Measurements from ENCODE around the gene RASGRP1.
A peak's percentile ranks its signal among the peaks of the same experiment; 100 is the strongest.

Gene RASGRP1

DNA sequence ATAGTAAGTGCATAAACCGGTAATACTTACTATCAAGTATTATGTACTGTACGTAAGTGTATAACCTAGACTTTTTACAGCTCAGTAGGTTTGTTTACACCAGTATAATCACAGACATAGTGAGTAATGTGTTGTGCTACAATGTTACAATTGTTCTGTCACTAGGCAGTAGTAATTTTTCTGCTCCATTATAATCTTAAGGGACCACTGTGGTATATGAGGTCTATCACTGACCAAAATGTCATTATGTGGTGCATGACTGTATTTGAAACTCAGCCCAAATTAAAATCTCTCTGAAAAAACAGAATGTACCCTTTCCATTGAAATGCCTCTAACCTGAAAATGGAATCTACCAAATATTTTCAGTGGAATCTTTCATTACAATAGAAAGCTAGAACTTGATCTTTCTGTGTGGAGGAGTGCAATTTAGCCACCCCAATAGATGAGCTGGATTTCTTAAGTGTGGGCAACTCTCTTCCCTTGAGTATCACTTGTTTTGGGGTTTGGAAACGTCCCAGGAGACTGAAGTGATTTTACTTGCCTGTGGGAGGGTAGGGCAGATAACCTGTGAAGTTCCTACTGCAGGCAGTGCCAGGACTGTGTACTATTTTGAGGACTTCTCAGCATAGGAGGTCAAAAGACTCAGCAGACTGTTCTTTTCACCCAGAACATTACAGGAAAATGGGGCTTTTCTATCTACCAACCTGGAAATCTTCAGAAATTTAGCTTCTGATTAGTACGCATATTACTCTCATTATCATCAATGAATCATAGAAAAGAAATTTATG lies 59.7 kb downstream of the RASGRP1 start:
- DNase-seq (ENCODE audit: low read depth), result no peak

- DNase-seq (ENCODE audit: low read depth), result no peak
Measured at GRCh38 chr15:38503496-38503895, 61.1 kb downstream of the RASGRP1 start.

GRCh38 chr15:38499651-38500050 lies 65.0 kb downstream of the RASGRP1 start:
- no peak for DNase-seq (ENCODE audit: low read depth)

DNA sequence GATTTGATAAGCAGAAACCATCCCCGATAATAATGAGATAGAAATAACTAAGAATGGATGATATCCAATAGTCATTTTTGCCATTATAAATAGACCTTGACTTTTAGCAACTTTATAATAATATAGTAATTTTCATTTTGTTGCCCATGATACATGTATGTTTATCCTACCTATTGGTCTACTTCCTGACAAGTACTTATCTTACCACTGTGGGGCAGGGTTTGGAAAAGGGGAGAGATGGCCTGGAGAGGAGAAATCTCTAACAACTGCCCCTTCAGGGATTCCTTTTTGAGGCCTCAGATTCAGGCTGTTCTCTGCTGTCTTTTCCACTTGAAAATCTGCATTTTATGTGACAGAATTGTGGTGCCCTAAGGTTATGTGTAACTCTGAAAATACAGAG lies 68.5 kb downstream of the RASGRP1 start:
- no peak for DNase-seq (ENCODE audit: low read depth)

- DNase-seq (ENCODE audit: low read depth), result no peak
Measured at GRCh38 chr15:38490242-38490922, 74.2 kb downstream of the RASGRP1 start.

DNA sequence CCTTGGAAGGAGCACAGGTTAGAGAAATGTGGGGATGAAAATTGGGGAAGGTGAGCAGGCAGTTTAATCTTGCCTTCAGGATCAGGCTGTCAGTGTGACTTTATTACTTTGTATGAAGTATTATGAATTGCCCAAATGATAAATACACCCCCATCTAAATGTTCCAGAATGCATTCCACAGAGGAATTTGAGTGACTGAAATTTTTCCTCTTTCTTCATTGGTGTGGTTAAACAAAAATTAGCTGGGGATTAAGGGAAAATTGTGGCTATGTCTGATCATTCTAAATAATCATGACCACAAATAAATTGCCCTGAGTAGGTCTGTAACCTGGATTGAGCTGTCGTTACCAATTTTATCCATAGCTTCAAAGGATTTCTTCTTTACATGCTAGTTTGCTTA lies 77.2 kb downstream of the RASGRP1 start:
- DNase-seq (ENCODE audit: low read depth), result no peak

DNA sequence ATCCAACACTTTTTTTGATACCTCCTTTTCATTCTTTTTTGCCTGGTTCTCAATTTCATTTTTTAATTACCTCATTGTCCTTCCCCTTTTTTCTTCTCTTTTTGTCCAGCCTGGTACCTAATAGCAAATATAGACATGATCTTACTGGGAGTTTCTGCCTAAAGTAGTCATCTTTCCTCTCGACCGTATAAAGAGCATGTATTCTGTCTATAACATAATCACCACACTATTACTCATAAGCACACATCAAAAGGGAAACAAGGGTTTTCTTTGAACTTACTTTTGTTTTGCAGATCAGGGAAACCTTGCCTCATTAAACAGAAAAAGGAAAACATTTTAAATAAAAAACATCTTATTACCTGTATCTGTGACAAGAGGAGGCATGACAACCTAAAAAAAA lies 77.7 kb downstream of the RASGRP1 start:
- no peak for DNase-seq (ENCODE audit: low read depth)

DNA sequence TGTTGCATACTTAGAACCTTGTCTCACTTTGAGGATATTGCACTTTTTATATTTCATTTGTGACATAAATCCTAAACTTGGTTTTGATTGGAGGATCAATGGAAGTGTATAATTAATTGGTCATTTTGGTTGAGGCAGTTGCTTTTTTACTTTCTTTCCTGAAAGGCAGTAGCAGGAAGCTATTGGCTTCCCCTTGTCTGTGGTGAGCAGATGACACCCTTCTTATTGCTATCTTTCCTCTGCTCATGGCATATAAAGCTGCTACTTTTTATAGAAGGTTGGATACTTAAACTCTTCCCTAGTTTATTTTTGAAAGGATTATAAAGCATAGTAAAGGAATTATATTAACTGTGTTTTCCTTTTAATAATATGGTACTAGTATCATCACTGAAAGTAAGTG lies 82.0 kb downstream of the RASGRP1 start:
- no peak for DNase-seq (ENCODE audit: low read depth)

DNA sequence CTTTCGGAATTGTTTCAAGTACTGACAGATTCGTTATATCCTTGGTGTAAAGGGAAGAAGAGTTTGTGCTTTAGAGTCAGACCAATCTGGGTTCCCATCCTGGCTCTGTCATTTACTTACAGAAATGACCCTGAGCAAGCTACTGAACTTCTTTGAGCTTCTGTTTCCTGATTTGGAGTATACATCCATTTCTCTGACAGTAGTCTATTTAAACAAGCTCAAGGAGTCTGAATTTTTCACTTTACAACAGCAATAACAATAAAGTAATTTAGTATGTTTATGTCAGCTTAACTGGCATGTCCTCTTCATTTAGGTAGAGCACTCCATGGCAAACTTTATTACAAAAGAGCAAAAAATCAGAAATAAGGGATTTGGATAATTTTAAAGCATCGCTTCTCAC lies 82.9 kb downstream of the RASGRP1 start:
- no peak for DNase-seq (ENCODE audit: low read depth)

DNA sequence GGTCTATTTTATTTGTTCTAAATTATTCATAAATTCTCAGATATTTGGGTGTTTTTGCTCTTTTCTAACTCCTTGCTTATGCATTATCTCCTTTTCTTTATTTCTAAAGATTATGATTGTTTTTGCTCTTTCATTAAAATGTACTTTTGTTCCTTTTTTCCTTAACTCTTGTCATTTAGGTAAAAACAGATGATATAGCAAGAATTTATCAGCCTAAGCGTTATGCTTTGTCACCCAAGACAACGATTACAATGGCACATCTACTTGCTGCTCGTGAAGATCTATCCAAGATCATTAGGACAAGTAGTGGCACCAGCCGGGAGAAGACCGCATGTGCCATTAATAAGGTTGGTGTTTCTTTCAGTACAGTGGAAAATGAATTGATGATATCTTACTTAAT lies 83.5 kb downstream of the RASGRP1 start:
- no peak for DNase-seq (ENCODE audit: low read depth)

DNA sequence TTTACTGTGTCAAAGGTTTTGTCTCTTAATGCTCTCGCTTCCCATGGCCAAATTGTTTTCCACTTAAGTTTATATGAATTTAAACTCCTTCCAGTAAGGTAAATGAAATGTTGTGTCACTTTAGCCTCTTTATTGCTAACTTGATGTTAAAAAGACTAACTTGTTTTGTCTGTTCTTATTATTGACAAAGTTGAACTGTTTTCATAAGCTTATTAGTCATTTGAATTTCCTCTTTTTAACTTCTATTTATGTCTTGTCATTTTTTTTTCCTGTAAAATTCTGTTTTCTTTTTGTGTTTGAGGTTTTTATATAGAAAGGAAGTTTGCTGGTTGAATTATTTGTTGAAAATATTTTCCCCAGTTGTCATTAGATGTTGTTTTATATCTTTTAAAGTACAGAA lies 84.9 kb downstream of the RASGRP1 start:
- DNase-seq (ENCODE audit: low read depth), result no peak

DNA sequence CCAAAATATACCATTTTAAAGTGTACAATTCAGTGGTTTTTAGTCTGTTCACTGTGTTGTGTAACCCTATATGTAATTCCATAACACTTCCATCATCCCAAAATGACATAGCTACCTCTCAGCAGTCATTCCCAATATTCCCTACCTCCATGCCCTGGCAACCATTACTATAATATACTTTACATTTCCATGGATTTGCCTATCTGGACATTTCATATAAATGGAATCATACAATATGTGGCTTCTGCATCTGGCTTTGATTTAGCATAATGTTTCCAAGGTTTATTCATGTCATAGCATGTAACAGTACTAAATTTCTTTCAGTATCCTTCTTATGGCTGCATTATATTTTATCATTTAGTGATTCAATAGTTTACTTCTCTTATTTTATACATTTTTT lies 85.3 kb downstream of the RASGRP1 start:
- DNase-seq (ENCODE audit: low read depth), result no peak

DNA sequence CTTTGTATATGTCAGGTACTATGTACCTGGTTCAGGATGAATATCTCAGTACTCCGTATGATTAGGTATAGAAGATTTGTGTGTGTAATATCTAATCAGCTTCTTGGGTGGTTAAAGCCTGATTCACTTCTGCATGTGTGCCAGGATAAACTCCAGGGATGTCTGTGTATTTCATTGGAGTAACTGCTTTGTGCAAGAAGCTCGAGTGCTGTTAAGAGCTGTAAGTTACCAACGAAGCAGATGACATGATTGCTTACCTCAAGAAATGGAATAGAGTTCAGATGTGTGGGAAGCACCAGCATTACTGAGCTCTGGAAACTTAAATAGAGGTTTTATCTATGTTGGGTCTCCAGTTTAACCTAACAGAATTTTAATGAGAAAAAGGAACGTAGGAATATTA lies 87.0 kb downstream of the RASGRP1 start:
- no peak for DNase-seq (ENCODE audit: low read depth)

GRCh38 chr15:38476120-38476519 lies 88.5 kb downstream of the RASGRP1 start:
- no peak for DNase-seq (ENCODE audit: low read depth)

DNA sequence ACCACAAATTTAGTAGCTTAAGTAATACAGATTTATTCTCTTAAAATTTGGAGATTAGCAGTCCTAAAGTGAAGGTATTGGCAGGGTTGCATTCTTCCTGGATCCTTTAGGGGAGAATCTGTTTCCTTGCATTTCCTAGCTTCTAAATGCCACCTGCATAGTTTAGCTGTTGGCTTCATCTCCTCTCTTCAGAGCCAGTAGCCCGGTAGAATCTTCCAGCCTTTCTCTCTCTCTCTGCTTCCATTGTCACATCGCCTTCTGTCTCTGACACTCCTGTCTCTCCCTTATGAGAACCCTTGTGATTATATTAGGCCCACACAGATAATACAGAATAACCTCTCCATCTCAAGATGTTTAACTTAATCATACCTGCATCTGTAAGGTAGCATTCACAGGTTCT lies 89.3 kb downstream of the RASGRP1 start:
- DNase-seq (ENCODE audit: low read depth), result no peak

- peak; percentile 58 for DNase-seq (ENCODE audit: low read depth)
Measured at GRCh38 chr15:38474155-38474757, 90.4 kb downstream of the RASGRP1 start.

- no peak for DNase-seq (ENCODE audit: low read depth)
Measured at GRCh38 chr15:38471974-38472373, 92.6 kb downstream of the RASGRP1 start.

- no peak for DNase-seq (ENCODE audit: low read depth)
Measured at GRCh38 chr15:38470816-38471215, 93.8 kb downstream of the RASGRP1 start.

DNA sequence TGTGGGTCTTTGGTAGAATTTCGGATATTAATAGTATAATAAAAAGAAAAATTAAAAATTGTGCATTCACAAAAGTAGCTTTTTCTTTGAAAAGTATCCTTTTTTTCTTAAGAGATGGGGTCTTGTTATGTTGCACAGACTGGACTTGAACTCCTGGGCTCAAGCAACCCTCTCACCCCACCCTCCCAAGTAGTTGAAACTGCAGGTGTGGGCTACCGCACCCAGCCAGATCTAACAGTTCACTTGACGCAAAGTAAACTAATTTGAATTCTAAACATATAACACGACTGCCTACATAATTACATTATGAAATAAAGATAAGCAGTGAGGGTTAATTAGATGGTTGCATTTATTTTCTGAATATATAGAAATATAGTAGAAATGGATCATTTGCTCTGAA lies 99.9 kb downstream of the RASGRP1 start:
- no peak for DNase-seq (ENCODE audit: low read depth)

- no peak for DNase-seq (ENCODE audit: low read depth)
Measured at GRCh38 chr15:38463893-38464292, 100.7 kb downstream of the RASGRP1 start.

DNA sequence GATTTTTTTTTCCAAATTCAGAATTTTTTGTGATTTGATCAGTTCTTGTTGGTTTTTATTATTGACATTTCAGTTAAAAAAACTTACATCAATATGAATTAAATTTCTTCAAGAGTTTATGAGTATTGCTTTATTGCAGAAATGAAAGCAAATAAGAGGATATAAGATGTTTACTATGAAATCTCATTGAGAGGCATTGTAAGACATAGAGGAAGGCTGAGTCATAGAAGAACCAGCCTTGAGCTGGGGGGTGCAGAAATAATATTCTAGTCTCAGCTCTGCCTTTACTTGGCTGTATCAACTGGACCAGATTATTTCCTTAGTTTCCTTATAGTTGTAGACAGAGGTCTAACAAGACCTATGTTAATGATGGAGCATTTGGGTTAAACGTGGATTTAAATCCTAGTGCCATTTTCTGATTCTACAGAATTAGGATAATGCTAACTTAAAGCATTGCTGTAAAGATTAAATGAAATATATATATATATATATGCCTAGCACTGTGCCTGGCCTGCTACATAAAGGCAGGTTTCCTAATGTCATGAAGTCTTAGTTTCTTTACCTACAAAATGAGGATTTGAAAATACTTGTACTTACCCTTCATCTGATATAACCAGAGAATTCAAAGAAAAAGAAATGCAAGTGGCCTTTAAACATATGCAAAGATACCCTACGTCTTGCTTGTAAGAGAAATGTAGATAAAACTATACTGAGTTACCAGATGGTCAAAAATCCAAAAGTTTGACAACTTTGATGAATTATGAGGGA lies 103.4 kb downstream of the RASGRP1 start:
- no peak for DNase-seq (ENCODE audit: low read depth)

DNA sequence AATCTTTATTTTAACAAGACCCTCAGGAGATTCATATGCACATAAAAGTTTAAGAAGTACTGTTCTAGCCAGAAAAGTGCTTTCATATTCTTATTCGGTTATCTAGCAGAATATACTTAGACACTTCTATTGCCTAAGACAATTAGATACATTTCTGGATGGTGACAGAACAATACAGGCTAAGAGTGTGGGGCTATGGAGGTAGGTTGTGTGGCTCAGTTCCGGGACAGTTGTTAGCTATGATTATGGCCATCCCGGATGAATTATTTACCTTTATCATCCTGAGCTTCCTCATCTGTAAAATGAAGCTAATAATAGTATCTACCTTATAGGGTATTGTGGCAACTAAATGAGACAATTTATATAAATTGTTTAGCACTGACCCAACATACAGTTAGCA lies 104.1 kb downstream of the RASGRP1 start:
- DNase-seq (ENCODE audit: low read depth), result no peak

GRCh38 chr15:38459480-38459879 lies 105.1 kb downstream of the RASGRP1 start:
- no peak for DNase-seq (ENCODE audit: low read depth)

Measured in stromal cell of bone marrow (primary cell).